CD4-positive, alpha-beta T cell treated with Interleukin-6 at 100 ng/mL for 8 hours (primary cell): ENCODE measurements around the gene COPE.

ENCODE experiments used
- DNase-seq: peaks from one replicate; pipeline ENCODE4 v3.0.0-alpha.2; 2020; ENCODE audit warnings: mixed read lengths, low spot score

The COPE gene

DNA sequence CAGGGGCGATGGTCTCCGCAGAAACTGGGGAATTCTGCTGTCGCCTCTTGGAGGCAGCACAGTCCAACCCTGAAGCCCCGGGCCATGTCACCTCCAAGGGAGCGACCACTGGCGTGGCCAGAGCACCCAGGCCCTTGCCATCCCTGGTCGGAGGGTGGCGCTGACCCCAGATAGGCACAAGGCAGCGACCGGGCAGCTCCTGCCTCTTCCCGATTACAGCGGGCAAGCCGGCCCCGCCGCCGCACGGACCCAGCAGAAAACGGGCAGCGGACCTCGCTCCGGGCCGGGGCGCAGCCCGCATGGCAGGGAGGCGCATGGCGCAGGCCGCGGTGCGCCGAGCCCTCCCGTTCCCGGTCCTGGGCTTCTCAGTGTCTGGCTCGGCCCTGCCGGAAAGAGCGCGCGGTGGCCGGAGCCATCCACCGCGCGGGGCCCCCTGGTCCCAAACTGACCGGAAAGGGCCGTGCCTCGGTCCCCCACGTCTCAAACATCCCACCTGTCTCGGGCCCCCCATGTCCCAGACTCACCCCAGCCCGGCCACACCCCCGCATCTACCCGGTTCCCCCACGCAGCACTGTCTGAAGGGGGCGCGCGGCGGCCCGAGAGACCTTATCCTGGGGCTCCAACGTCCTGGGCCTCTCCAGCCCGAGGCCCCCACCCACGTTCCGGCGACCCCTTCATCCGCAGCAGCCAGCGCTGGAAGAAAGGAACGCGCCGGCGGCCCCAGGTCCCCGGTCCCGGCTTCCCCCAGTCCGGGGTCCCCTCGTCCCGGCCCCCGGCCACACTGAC lies 24.0 kb downstream of the COPE start:
- DNase-seq, result no peak

DNA sequence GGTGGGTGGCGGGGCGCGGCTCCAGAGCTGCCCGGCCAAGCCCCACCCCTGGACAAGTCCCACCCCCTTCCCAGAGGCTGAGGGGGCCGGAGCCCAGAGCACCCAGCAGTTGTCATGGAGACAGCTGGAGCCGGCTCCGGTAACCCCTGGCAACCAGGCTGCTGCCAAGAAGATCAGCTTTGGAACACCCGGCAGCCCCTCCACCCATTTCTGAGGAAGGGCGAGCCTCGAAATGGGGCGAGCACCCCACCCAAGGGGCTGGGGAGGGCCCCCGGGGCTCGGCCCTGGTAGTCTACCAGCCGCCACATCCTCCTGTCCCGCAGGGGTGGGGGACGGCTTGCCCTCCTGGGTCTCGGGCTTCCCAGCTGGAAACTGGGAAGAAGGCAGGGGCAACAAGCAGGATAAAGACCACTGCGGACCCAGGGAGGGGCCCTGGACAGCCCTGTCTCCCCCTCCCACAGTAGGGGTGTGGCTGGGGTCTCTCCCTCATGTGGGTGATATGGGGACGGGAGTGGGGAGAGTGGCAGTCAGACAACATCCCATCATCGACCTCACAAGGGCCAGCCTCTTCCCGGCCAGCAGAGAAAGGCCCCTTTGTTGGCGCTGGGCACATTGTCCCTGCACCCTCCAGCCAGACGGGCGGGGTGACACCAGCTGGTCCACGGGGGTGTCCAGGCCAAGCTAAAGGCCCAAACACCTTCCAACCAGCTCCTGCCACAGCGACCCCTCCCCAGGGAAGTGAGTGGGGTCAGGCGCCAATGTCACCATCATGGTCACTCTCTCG lies 24.7 kb downstream of the COPE start:
- DNase-seq, result no peak

DNA sequence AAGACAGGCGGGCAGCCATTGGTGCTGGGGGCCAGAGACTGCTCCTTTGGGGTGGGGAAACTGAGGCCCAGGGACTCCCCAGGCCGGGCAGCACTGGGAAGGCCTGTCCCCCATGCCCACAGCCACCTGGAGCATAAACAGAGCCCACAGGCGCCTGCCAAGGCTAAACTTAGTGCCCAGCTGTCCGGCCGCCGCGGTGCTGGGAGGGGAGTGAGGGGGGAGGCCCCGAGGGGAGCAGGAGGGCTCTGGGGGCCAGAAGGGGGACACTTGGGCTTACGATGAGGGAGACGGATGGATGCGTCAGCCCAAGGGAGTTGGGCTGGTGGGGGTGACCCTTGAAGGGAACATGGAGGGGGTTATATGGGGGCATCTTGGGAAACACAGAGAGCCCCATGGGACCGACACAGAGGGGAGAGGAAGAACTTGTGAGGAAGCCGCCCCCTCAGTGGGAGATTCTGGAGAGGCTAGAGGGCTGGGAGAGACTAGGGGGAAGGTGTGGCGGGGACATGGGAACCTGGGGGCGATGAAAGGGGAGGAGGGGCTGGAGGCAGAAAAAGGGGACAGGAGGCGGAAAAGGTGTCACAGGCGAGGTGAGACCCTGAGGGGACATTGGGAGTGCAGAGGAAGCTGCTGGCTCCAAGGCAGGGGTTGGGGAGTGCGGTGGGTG lies 25.5 kb downstream of the COPE start:
- no peak for DNase-seq

DNA sequence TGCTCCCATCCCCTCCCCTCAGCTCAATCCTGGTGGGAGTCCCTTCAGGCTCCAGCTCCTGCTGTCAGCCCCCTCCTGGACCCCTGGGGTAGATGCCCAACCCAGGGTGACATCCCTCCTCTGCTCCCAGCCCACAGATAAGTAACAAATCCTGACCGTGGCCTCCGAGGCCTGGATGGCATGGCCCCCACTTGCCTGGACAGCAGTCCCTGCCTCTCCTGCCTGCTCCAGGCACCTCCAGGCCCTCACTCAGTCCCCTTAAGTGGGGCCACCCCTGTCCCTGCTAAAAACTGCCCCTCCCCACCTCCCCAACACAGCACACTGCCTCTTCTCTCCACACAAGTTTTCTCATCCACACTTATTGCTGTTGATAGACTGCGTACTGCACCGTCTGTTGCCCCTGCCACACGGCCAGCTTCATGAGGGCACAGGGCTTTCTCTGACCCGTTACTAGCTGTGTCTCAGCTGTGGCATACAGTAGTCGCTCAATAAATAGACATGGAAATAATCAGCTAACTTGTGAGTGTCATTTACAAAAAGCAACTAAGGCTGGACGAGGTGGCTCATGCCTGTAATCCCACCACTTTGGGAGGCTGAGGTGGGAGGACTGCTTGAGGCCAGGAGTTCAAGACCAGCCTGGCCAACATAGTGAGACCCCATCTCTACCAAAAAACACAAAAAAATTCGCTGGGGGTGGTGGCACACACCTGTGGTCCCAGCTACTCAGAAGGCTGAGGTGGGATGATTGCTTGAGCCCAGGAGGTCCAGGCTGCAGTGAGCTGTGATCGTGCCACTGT lies 29.0 kb downstream of the COPE start:
- DNase-seq, result no peak

GRCh38 chr19:18886972-18887371 lies 32.2 kb downstream of the COPE start:
- DNase-seq, result no peak

DNA sequence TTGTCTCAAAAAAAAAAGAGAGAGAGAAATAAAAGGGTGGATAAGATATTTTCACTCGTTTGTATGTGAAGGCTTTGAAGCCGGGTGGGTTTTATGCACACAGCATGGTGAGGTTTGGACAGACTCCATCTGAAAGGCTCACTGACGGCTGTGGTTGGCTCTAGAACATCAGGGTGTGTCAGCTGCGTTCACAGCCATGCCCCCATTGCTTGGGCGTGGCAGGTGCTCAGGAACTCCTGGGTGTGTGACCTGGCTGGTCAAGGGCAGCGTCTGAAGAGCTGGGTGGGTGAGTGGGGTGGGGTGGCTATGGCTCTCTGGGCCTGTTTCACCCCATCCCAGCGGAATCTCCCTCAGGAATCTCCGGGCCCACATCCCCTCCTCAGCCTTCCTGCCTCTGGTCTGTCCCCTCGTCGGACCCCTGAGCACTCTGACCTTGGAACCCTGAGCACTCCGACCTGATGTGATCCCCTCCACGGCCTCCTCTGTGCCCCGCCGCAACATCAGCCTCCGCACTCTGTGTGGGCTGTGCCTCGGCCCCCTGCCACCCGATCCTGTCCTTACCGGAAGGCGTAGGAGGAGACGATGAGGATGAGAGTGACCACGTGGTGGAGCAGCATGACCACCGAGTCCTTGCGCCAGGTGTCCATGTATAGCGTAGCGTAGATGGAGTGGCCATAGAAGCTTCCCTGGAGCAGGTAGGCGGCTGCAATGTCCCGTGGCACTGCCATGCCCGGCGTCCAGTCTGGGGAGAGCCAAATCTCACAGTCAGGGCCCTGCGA lies 35.5 kb downstream of the COPE start:
- no peak for DNase-seq

DNA sequence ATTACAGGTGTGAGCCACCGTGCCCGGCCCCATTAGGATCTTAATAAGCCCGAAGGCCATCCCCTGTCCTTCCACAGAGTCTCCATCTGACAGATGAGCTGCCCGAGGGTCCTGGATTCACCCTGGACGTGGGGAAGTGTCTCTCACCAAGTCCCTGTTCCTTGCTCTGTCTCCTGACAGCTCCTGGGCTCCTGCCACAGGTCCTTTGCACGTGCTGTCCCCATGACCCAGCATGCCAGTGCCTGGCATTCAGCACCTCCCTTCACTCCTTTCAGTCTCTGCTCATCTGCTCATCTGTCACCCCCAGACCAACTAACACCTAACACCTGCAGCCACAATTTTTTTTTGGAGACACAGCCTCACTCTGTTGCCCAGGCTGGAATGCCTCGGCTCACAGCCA lies 37.7 kb downstream of the COPE start:
- no peak for DNase-seq

- DNase-seq, result no peak
Observed at GRCh38 chr19:18879579-18880373, 39.4 kb downstream of the COPE start.

GRCh38 chr19:18878858-18879578 lies 40.2 kb downstream of the COPE start:
- no peak for DNase-seq

DNA sequence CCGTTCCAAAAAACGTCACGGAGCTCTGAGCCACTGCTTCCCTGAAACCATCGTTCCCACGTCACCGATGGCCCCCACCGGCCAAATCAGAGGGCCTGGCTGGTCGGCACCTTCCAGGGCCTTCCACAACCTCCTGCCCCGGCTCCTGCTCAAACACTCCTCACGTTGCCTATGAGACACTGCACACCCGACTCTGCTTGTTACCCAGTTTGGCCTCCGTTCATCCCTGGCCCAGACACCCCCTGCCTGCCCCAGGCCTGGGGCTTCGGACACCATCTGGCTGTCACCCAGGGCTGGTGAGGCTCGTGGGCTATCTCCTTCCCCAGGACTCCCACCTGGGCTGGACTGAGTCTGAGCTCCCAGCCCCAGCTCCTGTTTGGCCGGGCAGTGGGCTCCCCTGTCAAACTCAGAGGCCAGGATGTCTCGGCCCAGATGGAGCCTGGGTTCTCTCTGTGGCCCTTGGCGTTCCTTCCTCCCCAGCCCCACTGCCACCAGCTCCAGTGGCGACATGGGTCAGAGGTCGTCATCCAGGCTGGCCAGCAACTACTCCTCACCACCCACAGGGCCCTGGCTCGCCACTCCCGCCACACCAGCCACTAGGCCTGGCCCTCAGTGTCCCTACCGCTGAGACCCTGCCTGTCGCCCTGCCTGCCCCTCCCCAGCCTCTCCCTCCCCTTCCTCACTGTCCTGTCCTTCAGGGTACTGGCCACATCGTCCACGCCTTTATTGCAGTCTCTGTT lies 41.0 kb downstream of the COPE start:
- no peak for DNase-seq

GRCh38 chr19:18876865-18877264 lies 42.3 kb downstream of the COPE start:
- DNase-seq, result no peak

- DNase-seq, result no peak
Observed at GRCh38 chr19:18875726-18876125, 43.5 kb downstream of the COPE start.

DNA sequence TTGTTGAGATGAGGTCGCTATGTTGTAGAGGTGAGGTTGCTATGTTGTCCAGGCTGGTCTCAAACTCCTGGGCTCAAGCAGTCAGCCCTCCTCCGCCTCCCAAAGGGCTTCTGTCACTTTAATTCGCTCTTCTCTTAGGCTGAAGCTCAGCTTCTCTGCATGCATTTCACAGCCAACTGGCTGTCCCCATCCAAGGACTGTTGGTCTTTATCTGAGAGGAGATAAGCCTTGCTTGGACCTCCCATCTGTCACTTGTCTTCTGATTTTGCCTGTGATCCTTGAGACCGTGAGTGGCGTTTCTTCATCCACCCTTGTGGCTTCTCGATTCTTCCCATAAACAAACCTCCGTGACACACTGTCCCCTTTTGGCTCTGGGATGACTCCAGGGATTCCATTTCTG lies 47.6 kb downstream of the COPE start:
- DNase-seq, result no peak

- no peak for DNase-seq
Observed at GRCh38 chr19:18870531-18871172, 48.5 kb downstream of the COPE start.

- no peak for DNase-seq
Observed at GRCh38 chr19:18869781-18870530, 49.2 kb downstream of the COPE start.

- DNase-seq, result no peak
Observed at GRCh38 chr19:18869023-18869618, 50.1 kb downstream of the COPE start.

DNA sequence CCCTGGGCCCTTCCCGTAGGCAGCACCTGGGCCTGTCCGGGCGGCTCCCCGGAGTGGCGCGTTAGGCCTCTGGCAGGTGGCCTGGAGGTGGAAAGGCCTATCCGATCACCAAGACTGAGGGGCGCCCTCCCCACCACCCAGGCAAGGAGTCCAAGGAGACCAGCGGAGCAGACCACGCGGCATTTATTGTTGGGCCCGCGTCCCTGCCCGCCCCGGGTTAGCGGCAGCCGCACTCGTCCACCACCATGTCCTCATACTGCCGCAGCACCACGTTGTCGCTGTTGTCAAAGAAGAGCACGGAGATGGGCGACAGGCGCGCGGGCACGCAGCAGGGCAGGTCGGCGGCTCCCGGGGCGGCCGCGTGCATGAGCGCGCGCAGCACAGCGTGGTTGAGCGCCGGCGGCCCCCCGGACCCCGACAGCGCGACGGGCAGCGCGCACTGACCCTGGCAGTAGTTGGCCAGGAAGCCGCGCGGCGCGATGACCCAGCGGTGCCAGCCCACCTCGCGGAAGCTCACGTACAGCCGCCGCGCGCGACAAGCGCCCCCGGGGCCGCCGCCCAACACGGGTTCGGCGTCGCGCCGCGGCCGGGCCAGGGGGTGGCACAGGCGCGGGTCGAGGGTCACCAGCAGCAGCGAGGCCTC lies 50.7 kb downstream of the COPE start:
- DNase-seq, result no peak
